ENCODE measurements around the gene ARHGEF28.

DNA sequence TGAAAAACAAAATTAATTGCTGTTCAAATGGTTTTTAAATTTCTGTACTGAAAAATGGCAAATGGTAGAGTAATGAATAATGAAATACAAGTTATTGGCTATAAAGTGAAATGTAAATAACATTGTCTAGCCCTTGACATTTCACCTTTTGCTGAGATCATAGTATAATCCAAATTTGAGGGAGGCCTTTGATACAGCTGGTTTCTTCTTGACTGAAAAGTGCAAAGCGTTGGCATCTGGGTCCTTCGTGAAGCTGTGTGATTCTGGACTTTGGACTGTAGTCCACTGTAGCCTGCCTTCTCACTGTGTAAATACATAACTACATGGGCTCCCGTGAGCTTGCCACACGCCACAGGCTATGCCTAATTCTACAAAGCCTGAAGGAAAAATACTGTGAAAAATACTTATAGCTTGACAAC is 52.3 kb downstream of the ARHGEF28 start:
- TF ChIP-seq, protein P1, sequence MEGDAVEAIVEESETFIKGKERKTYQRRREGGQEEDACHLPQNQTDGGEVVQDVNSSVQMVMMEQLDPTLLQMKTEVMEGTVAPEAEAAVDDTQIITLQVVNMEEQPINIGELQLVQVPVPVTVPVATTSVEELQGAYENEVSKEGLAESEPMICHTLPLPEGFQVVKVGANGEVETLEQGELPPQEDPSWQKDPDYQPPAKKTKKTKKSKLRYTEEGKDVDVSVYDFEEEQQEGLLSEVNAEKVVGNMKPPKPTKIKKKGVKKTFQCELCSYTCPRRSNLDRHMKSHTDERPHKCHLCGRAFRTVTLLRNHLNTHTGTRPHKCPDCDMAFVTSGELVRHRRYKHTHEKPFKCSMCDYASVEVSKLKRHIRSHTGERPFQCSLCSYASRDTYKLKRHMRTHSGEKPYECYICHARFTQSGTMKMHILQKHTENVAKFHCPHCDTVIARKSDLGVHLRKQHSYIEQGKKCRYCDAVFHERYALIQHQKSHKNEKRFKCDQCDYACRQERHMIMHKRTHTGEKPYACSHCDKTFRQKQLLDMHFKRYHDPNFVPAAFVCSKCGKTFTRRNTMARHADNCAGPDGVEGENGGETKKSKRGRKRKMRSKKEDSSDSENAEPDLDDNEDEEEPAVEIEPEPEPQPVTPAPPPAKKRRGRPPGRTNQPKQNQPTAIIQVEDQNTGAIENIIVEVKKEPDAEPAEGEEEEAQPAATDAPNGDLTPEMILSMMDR (conservative IDR thresholded peaks at IDR 0.05 in 1 of 2, IDR thresholded peaks at IDR 0.05 in 1 of 2; ENCODE audit: low read depth in 1 of 2, low read length in 2 of 2): no peak
- TF ChIP-seq EZH2 (IDR thresholded peaks at IDR 0.05; ENCODE audit: low read length, missing control alignments): no peak

Measured in fibroblast of lung (primary cell).